ENCODE results near the gene RCOR3. TPM values are rescaled to one million over a fixed set of nuclear protein-coding genes. Genes with fewer than 3 reads are reported as not detected.

The RCOR3 gene
- total RNA-seq, 1 donor from 2014 or later: 41.8 TPM

DNA sequence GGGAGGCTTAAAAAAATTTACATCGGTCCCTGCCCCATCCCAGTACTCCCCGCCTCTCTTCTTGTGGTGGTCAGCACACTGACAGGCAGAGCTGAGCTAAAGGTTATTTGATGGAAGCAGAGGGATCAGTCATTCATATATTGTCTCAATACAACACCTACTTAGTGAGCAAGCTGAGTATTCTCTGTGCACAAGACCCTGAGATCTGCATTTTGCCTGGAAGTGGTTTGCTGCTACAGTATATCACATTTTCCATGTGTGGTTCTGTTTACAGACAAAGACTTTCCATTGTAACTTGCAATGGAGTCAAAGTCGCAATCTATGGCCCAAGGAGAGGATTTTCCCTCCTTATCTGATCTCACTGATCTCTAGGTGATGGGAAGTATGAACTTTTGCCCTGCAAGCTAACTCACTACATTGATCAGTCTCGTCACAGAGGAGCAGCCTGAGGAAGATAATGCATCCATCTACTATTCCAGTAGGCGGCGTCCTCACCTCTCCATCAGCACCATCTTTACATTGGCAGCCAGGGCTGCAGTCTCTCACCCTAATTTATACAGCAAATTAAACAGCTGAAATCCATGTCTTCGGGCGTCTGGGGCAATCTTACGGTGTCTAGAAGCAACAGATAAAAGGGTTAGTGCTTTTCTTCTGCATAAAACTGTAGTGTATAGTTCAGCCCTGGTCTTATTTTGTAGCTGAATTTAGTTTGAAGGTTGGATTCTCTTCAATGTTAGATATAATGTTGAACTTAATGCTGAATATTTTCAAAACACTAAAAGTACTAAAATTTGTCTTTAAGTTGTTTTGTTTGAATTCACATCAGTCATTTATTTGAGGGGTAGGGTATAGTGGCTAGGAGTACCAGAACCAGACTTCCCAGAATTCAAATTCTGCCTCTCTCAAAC is 64.2 kb downstream of the RCOR3 start:
- intact Hi-C loops (cut with micrococcal nuclease): loop anchor here (1.0 to 10.0 kb wide), 10 partner anchors 13 to 834 kb away; partner anchors contain the start of genes DTL, INTS7 and RCOR3

- intact Hi-C loops (cut with micrococcal nuclease): loop anchor here (5.0 to 10.0 kb wide), 2 partner anchors 710 to 832 kb away; partner anchors contain the start of genes DTL and INTS7
Observed at GRCh38 chr1:211324992-211325775, 66.0 kb downstream of the RCOR3 start.

GRCh38 chr1:211326140-211326527 is 67.0 kb downstream of the RCOR3 start:
- intact Hi-C loops (cut with micrococcal nuclease): loop anchor here (10.0 kb wide), 1 partner anchor 709 kb away; the partner anchor contains the start of genes DTL and INTS7

DNA sequence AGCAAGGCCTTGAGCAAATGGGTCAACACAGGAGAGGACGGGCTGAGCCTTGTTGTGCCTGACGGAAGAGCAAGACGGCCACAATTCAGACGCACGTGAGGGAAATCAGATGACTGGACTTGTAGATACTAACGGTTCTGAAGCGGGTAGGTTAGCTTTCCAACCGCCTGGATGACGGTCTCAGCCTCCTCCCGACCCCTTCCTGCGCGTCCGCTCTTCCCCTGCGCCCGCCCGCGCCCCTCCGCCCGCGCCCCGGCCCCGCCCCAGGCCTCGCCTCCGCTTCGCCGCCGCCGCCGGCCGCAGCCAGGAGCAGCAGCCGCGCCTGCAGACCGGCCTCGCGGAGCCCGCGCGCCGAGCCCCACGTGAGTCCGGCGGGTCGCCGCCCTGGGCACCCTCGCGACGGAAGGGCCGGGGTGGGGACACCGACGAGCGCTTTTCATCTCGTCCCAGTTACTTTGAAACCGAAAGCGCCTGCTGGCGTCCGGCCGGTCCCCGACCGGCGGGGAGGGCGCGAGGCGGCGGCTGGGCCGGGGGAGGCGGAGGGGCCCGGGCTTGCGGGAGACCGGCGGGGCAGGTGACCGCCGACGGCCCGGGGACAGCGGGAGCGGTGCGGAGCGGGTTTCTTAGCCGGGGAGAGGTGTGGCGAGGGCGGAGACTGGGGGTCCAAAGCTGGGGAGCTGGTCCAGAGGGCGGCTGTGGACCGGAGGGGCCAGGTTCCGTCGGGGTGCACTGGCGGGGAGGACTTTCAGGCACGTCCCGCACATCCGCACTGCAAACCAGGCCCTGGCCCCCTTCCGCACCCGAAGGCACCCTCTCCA is 67.6 kb downstream of the RCOR3 start, which contains the start of gene TRAF5:
TSS of gene TRAF5 (plus strand) at position 306 of the 818 bp plus-strand sequence. CDS start 26,407 bp downstream, outside the sequence.
- intact Hi-C loops (cut with micrococcal nuclease): loop anchor here (1.0 to 10.0 kb wide), 6 partner anchors 9 to 708 kb away; partner anchors contain the start of genes DTL and INTS7

DNA sequence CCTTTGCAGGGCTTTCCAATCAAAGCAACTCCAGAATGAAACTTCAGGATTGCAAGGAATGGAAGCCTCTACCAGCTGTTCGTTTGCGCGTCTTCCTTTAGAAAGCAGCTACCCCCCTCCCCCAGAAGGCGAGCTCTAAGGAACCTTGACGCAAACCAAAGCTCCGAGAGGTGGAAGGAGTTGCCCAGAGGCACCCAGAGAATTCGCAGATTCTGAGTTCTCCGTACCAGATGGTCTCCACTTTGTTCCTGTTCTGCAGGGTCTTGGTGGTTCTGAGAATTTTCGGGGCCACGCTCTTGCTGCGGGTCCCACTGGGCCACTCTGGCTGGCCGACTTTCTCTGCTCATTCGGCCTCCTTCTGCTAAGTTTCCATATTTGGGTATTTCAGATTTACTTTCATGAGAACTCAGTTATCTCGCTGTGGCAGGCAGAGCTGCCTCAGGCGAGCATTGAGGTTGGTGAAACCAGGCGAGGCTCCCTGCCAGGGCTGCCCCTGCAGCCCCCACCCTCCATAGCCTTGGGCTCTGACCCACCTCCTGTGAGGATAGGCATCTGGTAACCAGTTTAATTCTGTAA is 68.3 kb downstream of the RCOR3 start:
- intact Hi-C loops (cut with micrococcal nuclease): loop anchor here (1.0 to 10.0 kb wide), 6 partner anchors 8 to 707 kb away; partner anchors contain the start of genes DTL and INTS7

GRCh38 chr1:211328084-211328694 is 69.0 kb downstream of the RCOR3 start:
- intact Hi-C loops (cut with micrococcal nuclease): loop anchor here (10.0 kb wide), 1 partner anchor 707 kb away; the partner anchor contains the start of genes DTL and INTS7

DNA sequence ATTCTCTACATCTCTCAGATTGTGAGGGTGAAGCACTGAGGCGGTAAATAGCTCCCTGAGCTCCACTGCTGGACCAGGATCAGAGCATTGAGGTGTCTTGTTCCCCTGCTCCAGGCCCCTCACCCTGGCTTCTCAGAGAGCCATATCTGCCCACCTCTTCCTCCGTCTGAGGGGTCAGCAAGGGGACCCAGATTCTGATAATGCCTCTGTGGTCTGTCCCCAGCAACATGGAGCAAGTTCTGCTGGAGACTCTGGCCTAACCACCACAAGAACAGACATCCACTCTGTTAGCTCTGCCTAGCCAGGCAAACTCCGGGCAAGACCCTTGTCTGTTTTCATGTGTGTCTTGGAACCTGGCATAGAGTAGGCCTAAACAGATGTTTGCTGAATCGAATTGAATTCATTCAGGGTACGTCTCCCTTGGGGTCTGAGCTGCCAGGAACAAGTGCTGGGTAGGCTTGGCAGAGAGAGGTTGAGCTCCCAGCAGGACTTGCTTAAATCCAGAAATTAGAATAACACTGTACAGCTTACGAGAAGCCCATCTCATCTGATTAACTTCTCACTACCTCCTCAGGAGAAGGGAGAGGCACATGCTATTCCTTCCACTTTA is 69.8 kb downstream of the RCOR3 start:
- intact Hi-C loops (cut with micrococcal nuclease): loop anchor here (10.0 kb wide), 1 partner anchor 706 kb away; the partner anchor contains the start of genes DTL and INTS7

DNA sequence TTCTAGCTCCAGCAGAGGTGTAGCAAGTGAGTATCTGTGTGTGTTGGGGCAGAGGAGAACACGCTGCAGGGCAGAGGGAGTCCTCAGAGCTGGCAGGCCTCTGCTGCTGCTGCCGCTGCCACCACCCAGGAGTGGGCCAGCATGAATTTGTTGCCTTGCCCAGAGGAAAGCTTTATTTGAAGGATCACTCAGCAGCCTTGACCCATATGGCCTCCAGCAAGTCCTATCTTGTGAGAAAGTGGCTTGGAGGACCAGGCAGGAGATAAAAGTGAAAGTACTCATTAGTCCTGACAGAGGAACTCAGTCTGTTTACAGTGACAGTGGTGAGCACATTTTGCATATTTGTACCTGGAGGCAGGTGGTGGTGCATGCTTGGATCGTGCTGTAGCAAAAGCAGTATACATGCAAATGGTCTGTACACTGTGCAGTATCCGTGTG is 70.6 kb downstream of the RCOR3 start:
- intact Hi-C loops (cut with micrococcal nuclease): loop anchor here (10.0 kb wide), 2 partner anchors 705 to 1505 kb away; partner anchors contain the start of genes DTL, INTS7 and UTP25

DNA sequence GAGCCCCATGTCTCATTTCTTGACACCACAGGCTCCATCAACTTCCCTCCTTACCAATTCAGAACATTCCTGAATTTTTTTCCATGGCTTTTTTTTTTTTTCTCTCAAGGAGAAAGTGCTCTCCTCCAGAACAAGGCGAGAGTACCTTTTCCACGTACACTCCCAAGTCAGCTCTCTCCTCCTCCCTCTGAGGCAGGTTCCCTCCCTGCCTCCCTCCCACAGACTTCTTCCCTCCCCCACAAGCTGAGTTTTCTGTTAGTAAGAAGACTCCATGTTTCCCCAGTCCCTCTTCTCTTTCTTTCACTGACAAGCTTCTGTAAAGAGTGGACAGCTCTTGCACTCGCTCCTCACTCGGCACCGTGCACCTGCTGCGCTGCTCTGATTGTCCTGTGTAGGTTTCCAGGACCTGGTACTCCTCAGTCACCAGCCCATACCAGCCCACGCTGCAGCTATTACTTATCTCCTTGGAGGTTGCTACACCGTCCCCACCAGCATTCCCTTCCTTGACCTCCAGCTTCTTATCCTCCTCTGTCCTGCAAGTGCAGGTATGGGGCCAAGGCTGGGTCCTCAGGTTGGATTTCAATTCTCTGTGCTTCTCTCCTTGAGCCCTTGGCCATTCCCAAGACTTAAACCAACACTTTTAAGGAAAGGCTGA is 71.2 kb downstream of the RCOR3 start:
- intact Hi-C loops (cut with micrococcal nuclease): loop anchor here (10.0 kb wide), 1 partner anchor 1506 kb away; the partner anchor contains the start of gene UTP25

DNA sequence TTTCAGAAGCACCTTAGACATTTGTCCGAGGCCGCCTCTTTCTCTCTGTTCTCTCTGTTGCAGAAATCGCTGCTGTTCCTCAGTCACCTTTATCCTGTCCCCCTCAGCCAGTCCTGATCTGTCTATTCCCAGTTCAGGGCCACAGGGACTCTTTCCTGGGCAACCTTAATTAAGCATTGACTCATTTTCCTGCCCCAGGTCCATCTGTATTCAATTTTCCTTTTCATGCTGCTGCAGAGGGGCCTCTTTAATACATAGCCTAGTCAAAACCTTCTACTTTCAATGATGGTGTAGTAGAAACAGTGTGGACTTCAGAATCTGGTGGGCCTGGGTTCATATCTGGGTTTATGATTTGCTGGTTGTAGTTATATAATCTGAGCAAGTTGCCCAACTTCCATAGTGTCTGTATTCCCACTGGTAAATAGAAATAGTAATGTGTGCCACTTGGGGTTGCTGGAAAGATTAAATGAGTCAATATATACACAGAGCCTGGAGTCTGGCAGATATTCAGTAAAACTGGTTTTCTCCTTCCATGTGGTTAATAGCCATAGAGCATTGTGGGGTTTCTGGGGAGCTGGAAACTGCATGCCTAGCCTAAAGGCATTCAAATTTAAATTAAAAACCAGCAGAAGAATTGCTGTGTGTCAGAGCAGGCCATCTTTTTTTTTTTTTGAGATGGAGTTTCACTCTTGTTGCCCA is 72.0 kb downstream of the RCOR3 start:
- intact Hi-C loops (cut with micrococcal nuclease): loop anchor here (10.0 kb wide), 1 partner anchor 1506 kb away; the partner anchor contains the start of gene UTP25

GRCh38 chr1:211332036-211332616 is 73.0 kb downstream of the RCOR3 start:
- intact Hi-C loops (cut with micrococcal nuclease): loop anchor here (10.0 kb wide), 1 partner anchor 1507 kb away; the partner anchor contains the start of gene UTP25

GRCh38 chr1:211332830-211333229 is 73.7 kb downstream of the RCOR3 start:
- intact Hi-C loops (cut with micrococcal nuclease): loop anchor here (10.0 kb wide), 1 partner anchor 1508 kb away; the partner anchor contains the start of gene UTP25

- intact Hi-C loops (cut with micrococcal nuclease): loop anchor here (10.0 kb wide), 1 partner anchor 1509 kb away; the partner anchor contains the start of gene UTP25
Observed at GRCh38 chr1:211333906-211334305, 74.7 kb downstream of the RCOR3 start.

DNA sequence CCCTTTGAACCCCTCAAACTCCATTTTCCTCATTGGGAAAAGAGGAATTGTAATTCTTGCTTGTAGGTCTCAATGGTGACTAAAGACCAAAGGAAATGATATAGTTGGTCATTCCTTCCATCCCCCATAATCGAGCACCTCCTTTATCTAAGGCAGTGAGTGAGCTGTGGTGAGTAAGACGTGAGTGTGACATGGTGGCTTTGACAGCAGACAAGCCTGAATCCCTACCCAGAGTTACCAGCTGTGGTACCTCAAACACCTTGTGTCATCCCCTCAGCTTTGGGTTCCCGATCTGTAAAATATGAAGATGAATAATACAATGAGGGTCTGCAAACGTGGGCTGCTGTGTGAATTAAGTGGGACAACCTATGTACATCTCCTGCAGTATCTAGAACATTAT is 75.8 kb downstream of the RCOR3 start:
- intact Hi-C loops (cut with micrococcal nuclease): loop anchor here (1.0 to 10.0 kb wide), 2 partner anchors 8 to 1510 kb away; partner anchors contain the start of gene UTP25

DNA sequence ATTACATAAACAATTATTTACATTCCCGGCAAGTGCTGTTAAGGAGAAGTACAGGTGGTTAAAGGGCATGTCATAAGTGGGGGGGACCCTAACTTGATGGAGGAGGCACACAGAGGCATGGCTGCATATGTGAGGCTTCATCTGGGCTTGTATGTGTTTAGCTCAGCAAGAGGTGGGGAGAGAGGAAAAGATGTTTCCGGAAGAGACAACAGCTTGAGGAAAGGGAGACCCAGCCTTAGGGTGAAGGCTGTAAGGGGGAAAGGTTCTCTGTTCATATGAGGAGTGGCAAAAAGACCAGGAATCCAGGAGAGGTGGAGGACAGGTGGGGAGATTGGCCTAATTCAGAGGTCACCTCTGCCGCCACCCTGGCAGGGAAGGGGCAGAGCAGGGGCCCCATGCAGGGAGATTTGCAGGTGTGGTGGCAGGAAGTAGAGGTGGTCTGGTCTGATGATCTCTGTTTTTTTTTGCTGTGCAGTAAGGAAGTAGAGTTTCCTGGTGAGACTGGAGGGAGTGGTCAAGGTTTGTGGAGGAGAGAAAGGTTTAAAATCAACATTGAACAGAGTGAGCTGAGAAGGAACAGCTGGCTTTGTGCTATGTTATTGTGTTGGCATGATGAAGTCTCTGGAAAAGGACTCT is 76.5 kb downstream of the RCOR3 start:
- intact Hi-C loops (cut with micrococcal nuclease): loop anchor here (1.0 to 10.0 kb wide), 4 partner anchors 8 to 1511 kb away; partner anchors contain the start of gene UTP25

DNA sequence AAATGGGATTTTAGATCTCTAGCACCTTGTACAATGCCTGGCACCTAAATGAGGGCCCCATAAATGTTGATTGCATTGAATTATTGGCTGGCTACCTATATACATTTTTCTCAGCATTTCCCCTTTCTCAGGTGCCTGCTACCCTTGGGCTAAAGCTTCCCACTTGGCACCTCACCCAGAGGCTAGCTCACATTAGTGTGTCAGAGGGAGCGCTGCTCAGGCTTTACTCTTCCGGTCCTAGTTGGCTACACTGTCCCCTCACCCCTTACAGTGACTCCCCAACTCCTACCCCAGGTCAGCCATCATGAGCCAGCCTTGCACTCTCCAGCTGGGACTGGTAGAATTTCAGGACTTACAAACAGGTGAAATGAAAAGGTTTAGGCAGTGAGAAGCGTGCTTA is 77.0 kb downstream of the RCOR3 start:
- intact Hi-C loops (cut with micrococcal nuclease): loop anchor here (1.0 to 10.0 kb wide), 3 partner anchors 13 to 1511 kb away; partner anchors contain the start of gene UTP25

Data from T-helper 1 cell treated with Interleukin-12 subunit alpha and Interleukin-12 subunit beta and Interleukin-4 antibody, amounts not matched to agents 30 ng/mL and 1 ng/mL, for 36 hours (primary cell).